HepG2 (cell line): ENCODE measurements around the gene FOSL2. TPM values are rescaled to one million over a fixed set of nuclear protein-coding genes. Genes with fewer than 3 reads are reported as not detected.

Experiments used
- ATAC-seq: fragments of 200-7000 bp; cut with Tn5 transposase; 3 replicates; pipeline ENCODE4 v1.9.1; 2020; ENCODE audit warnings: mild to moderate bottlenecking, moderate library complexity
- Bru-seq: library from RNA; stranded (reverse); fragments of 400-500 nt; gene quantifications from one replicate; lab custom pipeline; 2021; lab: Mats Ljungman, UMichigan
- BruChase-seq, 2 experiments: library from RNA; stranded (reverse); fragments of 400-500 nt; gene quantifications; one replicate each; lab custom pipeline; 2021; lab: Mats Ljungman, UMichigan
- BruUV-seq: library from RNA; stranded (reverse); fragments of 400-500 nt; replicated peaks from 2 replicates; lab custom pipeline; 2021; lab: Mats Ljungman, UMichigan
- CTCF ChIA-PET: fragments of 300-600 bp; formaldehyde crosslinking; extraction: SDS; loops from one replicate; lab custom pipeline; 2021; ENCODE audit warnings: low total read pairs, inconsistent platforms, low intra/inter-chr PET ratio; lab: Yijun Ruan, JAX
- POLR2A ChIA-PET: fragments of 350-600 bp; sonication (Branson Sonifier 250); formaldehyde crosslinking; loops from one replicate; lab custom pipeline; 2020; ENCODE audit warnings: antibody characterized with exemption, inconsistent platforms; lab: Yijun Ruan, JAX
- DNase-seq: peaks from one replicate; pipeline ENCODE4 v3.0.0-alpha.2; 2015; ENCODE audit warnings: low spot score
- FAIRE-seq: peaks from 3 replicates; lab custom pipeline; 2011; peaks lifted over from hg19 to GRCh38; lab: Jason Lieb, UNC
- H2AFZ ChIP-seq: one replicate; pipeline ENCODE4 v1.6.1; 2011; ENCODE audit warnings: low read length, inconsistent platforms
- H3K27ac ChIP-seq: fragments of 300-600 bp; 3 replicates; pipeline ENCODE4 v1.8.0; 2011; ENCODE audit warnings: mixed run types, mild to moderate bottlenecking, mixed read lengths, low read length, inconsistent platforms; ENCODE audit not compliant: insufficient read depth; ENCODE audit errors: extremely low read length
- H3K27me3 ChIP-seq, 2 experiments: fragments of 200-600 bp in 1 of 2; 2 replicates in 1 of 2; 3 replicates in 1 of 2; pipeline versions ENCODE4 v1.6.0 to v1.8.0; 2011; ENCODE audit warnings: low read length in 2 of 2, mild to moderate bottlenecking in 2 of 2, moderate library complexity in 2 of 2, inconsistent platforms in 1 of 2; ENCODE audit not compliant: insufficient read depth in 2 of 2, control insufficient read depth in 1 of 2
- H3K36me3 ChIP-seq, 2 experiments: fragments of 200-600 bp in 1 of 2; replicated peaks in 1 of 2; 2 replicates in 1 of 2; 3 replicates in 1 of 2; pipeline versions ENCODE4 v1.5.1 to v1.8.0; 2011; ENCODE audit warnings: low read length in 2 of 2, inconsistent platforms in 1 of 2; ENCODE audit not compliant: insufficient read depth in 2 of 2, control insufficient read depth in 1 of 2
- H3K4me1 ChIP-seq: 2 replicates; pipeline ENCODE4 v1.5.1; 2012; ENCODE audit warnings: low read length, inconsistent platforms; ENCODE audit not compliant: insufficient read depth
- H3K4me2 ChIP-seq: 2 replicates; pipeline ENCODE4 v1.6.0; 2011; ENCODE audit warnings: low read depth, low read length, inconsistent platforms
- H3K4me3 ChIP-seq, 3 experiments: fragments of 200-600 bp in 1 of 3; sonication (generic), shearing (Covaris generic) in 1 of 3; replicated peaks in 1 of 3; 2 replicates each; pipeline ENCODE4 v1.5.1; 2011 to 2016; ENCODE audit warnings: low read length in 3 of 3, inconsistent platforms in 2 of 3, low read depth in 2 of 3, mild to moderate bottlenecking in 2 of 3, control low read depth in 1 of 3, mixed read lengths in 1 of 3; ENCODE audit not compliant: insufficient read depth in 1 of 3
- H3K79me2 ChIP-seq: one replicate; pipeline ENCODE4 v1.6.1; 2011; ENCODE audit warnings: low read length, inconsistent platforms; ENCODE audit not compliant: insufficient read depth
- H3K9ac ChIP-seq: 2 replicates; pipeline ENCODE4 v1.6.0; 2011; ENCODE audit warnings: mild to moderate bottlenecking, low read depth, low read length, inconsistent platforms; ENCODE audit not compliant: insufficient read depth
- H3K9me3 ChIP-seq: 2 replicates; pipeline ENCODE4 v1.5.1; 2012; ENCODE audit warnings: mild to moderate bottlenecking, low read length
- H4K20me1 ChIP-seq: 2 replicates; pipeline ENCODE4 v1.6.0; 2011; ENCODE audit warnings: inconsistent platforms, mild to moderate bottlenecking, low read length, moderate library complexity; ENCODE audit not compliant: insufficient read depth
- FOXP4 ChIP-seq: sonication (generic); formaldehyde crosslinking; IDR thresholded peaks from 2 replicates; pipeline ENCODE4 v1.4.0; 2020; ENCODE audit warnings: missing genetic modification reagents
- JDP2 ChIP-seq: sonication (generic); formaldehyde crosslinking; IDR thresholded peaks from 2 replicates; pipeline ENCODE4 v1.8.1; 2022; ENCODE audit warnings: missing genetic modification reagents, borderline replicate concordance
- MIER3 ChIP-seq: IDR thresholded peaks from 2 replicates; pipeline ENCODE4 v1.6.1; 2016; ENCODE audit warnings: missing compliant biosample characterization, borderline replicate concordance
- PRDM15 ChIP-seq: sonication (generic); formaldehyde crosslinking; IDR thresholded peaks from 2 replicates; pipeline ENCODE4 v1.4.0; 2020; ENCODE audit warnings: missing genetic modification reagents
- RCOR2 ChIP-seq: IDR thresholded peaks from 2 replicates; pipeline ENCODE4 v1.6.1; 2016; ENCODE audit warnings: missing biosample characterization, missing genetic modification reagents
- ZNF260 ChIP-seq: sonication (generic); formaldehyde crosslinking; IDR thresholded peaks from 2 replicates; pipeline ENCODE4 v1.4.0; 2020; ENCODE audit warnings: missing genetic modification reagents, low read depth, mild to moderate bottlenecking, borderline replicate concordance
- ZNF691 ChIP-seq: sonication (generic); formaldehyde crosslinking; IDR thresholded peaks from 2 replicates; pipeline ENCODE4 v1.4.0; 2020; ENCODE audit warnings: missing genetic modification reagents, low read depth, mild to moderate bottlenecking, borderline replicate concordance
- ZNF766 ChIP-seq: sonication (generic); formaldehyde crosslinking; IDR thresholded peaks from 2 replicates; pipeline ENCODE4 v1.5.0; 2020; ENCODE audit warnings: missing genetic modification reagents, borderline replicate concordance
- WGBS: methylation state at CpG from one replicate; pipeline ENCODE4 v1.1.6; 2017; ENCODE audit warnings: low lambda C conversion rate; 5-methylcytosine and 5-hydroxymethylcytosine counted together
- in situ Hi-C: cut with HindIII; loops from 2 replicates; pipeline ENCODE4 v1.10.0; 2017; ENCODE audit warnings: low pct_unique_long_range_greater_than_20kb; ENCODE audit not compliant: extremely low pct_ligation_motif_present
- intact Hi-C: fragments of 100-400 bp; cut with micrococcal nuclease; formaldehyde crosslinking; loops from one replicate; pipeline ENCODE4 v1.10.0; 2022; ENCODE audit not compliant: unreplicated experiment
- long read RNA-seq, 2 experiments: library from RNA in 1 of 2; library from polyadenylated mRNA in 1 of 2; stranded (forward) in 1 of 2; unstranded in 1 of 2; transcript quantifications; one replicate each; pipeline ENCODE4 v2.0.0, GENCODE V29; 2019 to 2022
- polyA minus RNA-seq, 3 experiments: library from RNA; depleted of rRNA, polyadenylated mRNA; stranded (reverse); fragments of >200 nt; gene quantifications; 2 replicates each; pipeline ENCODE4 v1.2.3, GENCODE V29; 2011; ENCODE audit warnings: low replicate concordance in 1 of 3
- polyA plus RNA-seq, 8 experiments: library from polyadenylated mRNA; depleted of rRNA in 3 of 8; stranded (reverse) in 7 of 8; unstranded in 1 of 8; fragments of >200 nt; fragmentation: Illumina TruSeq in 4 of 8; extraction: Trizol in 4 of 8; gene quantifications; 2 replicates each; pipeline versions ENCODE4 v1.2.1 to v1.2.3, GENCODE V29; 2011 to 2016; ENCODE audit warnings: low read depth in 4 of 8, missing spikeins in 1 of 8, mixed read lengths in 1 of 8; ENCODE audit not compliant: insufficient read depth in 1 of 8
- total RNA-seq, 5 experiments: library from RNA; depleted of rRNA; stranded (reverse); fragments of >200 nt; fragmentation: Illumina TruSeq; extraction: Trizol; gene quantifications; 2 replicates each; pipeline ENCODE4 v1.2.3, GENCODE V29; 2016; ENCODE audit warnings: low read depth in 1 of 5

The FOSL2 gene
- 2.3 and 3.4 TPM in 2 replicates for total RNA-seq (2016; rRNA removed; fragmentation: Illumina TruSeq; extraction: Trizol)
- total RNA-seq (2016; cell fraction: cytosol; rRNA removed; fragmentation: Illumina TruSeq; extraction: Trizol; ENCODE audit: low read depth), result 0.53 and 0.61 TPM in 2 replicates
- total RNA-seq (2016; cell fraction: insoluble cytoplasmic fraction; rRNA removed; fragmentation: Illumina TruSeq; extraction: Trizol), result 2.2 and 4.1 TPM in 2 replicates
- 1.3 and 1.4 TPM in 2 replicates for total RNA-seq (2016; cell fraction: membrane; rRNA removed; fragmentation: Illumina TruSeq; extraction: Trizol)
- 3.7 and 5.1 TPM in 2 replicates for total RNA-seq (2016; cell fraction: nucleus; rRNA removed; fragmentation: Illumina TruSeq; extraction: Trizol)
- polyA plus RNA-seq (2011; rRNA removed), result 18.1 and 20.1 TPM in 2 replicates
- 10.9 and 11.2 TPM in 2 replicates for polyA plus RNA-seq (2011; cell fraction: cytosol; rRNA removed)
- 37.0 and 47.3 TPM in 2 replicates for polyA plus RNA-seq (2011; cell fraction: nucleus; rRNA removed)
- 25.1 and 31.2 TPM in 2 replicates for polyA plus RNA-seq (2012)
- 0.21 and 0.26 TPM in 2 replicates for polyA plus RNA-seq (2016; cell fraction: cytosol; fragmentation: Illumina TruSeq; extraction: Trizol; ENCODE audit: low read depth)
- polyA plus RNA-seq (2016; cell fraction: insoluble cytoplasmic fraction; fragmentation: Illumina TruSeq; extraction: Trizol; ENCODE audit: low read depth), result 2.0 and 2.4 TPM in 2 replicates
- polyA plus RNA-seq (2016; cell fraction: membrane; fragmentation: Illumina TruSeq; extraction: Trizol; ENCODE audit: low read depth), result 0.46 and 0.51 TPM in 2 replicates
- polyA plus RNA-seq (2016; cell fraction: nucleus; fragmentation: Illumina TruSeq; extraction: Trizol; ENCODE audit: insufficient read depth, low read depth), result 3.9 and 4.9 TPM in 2 replicates
- 62.9 and 84.8 TPM in 2 replicates for polyA minus RNA-seq (2011; rRNA and poly(A)+ RNA removed; ENCODE audit: low replicate concordance)
- polyA minus RNA-seq (2011; cell fraction: cytosol; rRNA and poly(A)+ RNA removed), result 27.1 and 28.7 TPM in 2 replicates
- 47.9 and 53.6 TPM in 2 replicates for polyA minus RNA-seq (2011; cell fraction: nucleus; rRNA and poly(A)+ RNA removed)
- Bru-seq, nascent RNA, result percentile 85 among the genes with signal in this experiment
- percentile 77 among the genes with signal in this experiment for BruChase-seq, experiment 1, labeled RNA remaining after a 6-hour chase
- percentile 88 among the genes with signal in this experiment for BruChase-seq, experiment 2, labeled RNA remaining after a 2-hour chase
- long read RNA-seq, experiment 1, partial matches to known transcripts, result 2 of 3 reads
- long read RNA-seq, experiment 1, other reads (novel, unspliced or antisense), result 1 of 3 reads
- long read RNA-seq, experiment 2, full-length matches to known transcripts, result 12 of 56 reads
- long read RNA-seq, experiment 2, partial matches to known transcripts, result 27 of 56 reads
- long read RNA-seq, experiment 2, other reads (novel, unspliced or antisense), result 17 of 56 reads

GRCh38 chr2:28392297-28393113 lies at the start of gene FOSL2:
TSS of gene FOSL2 (plus strand) at chr2:28392858. CDS start at chr2:28393721, 863 bp downstream.
- no TSS peak for BruUV-seq
- Histone ChIP-seq H3K27me3 (peaks cover 1 to 20% of the 10 kb centered on the region in 2 experiments; a peak in 3 of 5 replicates), H4K20me1 (peaks cover 22% of the 10 kb centered on the region; the same call in 1 of the 2 replicates), H3K4me2 (peak within 1 kb of the TSS; percentile 100), H3K4me1 (peaks cover 45% of the 10 kb centered on the region), H3K36me3 (no peaks in the 10 kb centered on the region), H2AFZ (no peak within 1 kb of the TSS), H3K9me3 (no peaks in the 10 kb centered on the region), H3K9ac (peak within 1 kb of the TSS; percentile 94), H3K4me3 (peak within 1 kb of the TSS; percentile 91 to 95 (median 93)), H3K79me2 (peaks cover 33% of the 10 kb centered on the region), H3K27ac (peak within 1 kb of the TSS; percentile 88)
- peak; percentile 85 for ATAC-seq
- peak; percentile 74 for FAIRE-seq
- intact Hi-C loops (loop anchor here (1.0 to 10.0 kb wide), 3 partner anchors 35 to 502 kb away; partner anchors contain the start of genes BABAM2 and RBKS), in situ Hi-C loops (loop anchor here (10.0 kb wide), 2 partner anchors 638 to 688 kb away; no protein-coding TSS in a partner anchor)
- ChIA-PET POLR2A (interaction anchor here (0.8 to 3.9 kb wide), 17 partner anchors 9 to 1039 kb away, joined by 3 to 35 read pairs (median 4); partner anchors contain the start of genes BABAM2 and RBKS), CTCF (no interaction called here)
- peak; percentile 100 for DNase-seq
- 3% methylated on average over 45 of the region's 93 CpGs for WGBS
- TF ChIP-seq FOXP4 (peak; percentile 80), ZNF691 (CRISPR knock-in tag) (peak; percentile 94; the same call in 1 of the 2 replicates), JDP2 (CRISPR knock-in tag) (0 out of 2 replicates have a peak, but pooled peaks have one; percentile 17), RCOR2 (CRISPR knock-in tag) (peak; percentile 46), ZNF766 (no peak), MIER3 (CRISPR knock-in tag) (peak; percentile 95), ZNF260 (no peak), PRDM15 (0 out of 2 replicates have a peak, but pooled peaks have one; percentile 8)
